ENCODE results near the gene PRRT4. TPM values are rescaled to one million over a fixed set of nuclear protein-coding genes. Genes with fewer than 3 reads are reported as not detected.

PRRT4 gene
- polyA plus RNA-seq, 3 donors = 0.54 to 0.72 (median 0.67) TPM

GRCh38 chr7:128350708-128351295, 10.7 kb downstream of the PRRT4 start:
- DNase-seq (ENCODE audit: low read depth in 3 of 3, low spot score in 2 of 3) = no peak

GRCh38 chr7:128349466-128349825, 12.0 kb downstream of the PRRT4 start:
- no peak for DNase-seq (ENCODE audit: low read depth in 3 of 3, low spot score in 2 of 3)

GRCh38 chr7:128347647-128348097, 13.8 kb downstream of the PRRT4 start:
- DNase-seq (ENCODE audit: low read depth in 3 of 3, low spot score in 2 of 3) = no peak

GRCh38 chr7:128344431-128344774, 17.1 kb downstream of the PRRT4 start:
- no peak for DNase-seq (ENCODE audit: low read depth in 3 of 3, low spot score in 2 of 3)

GRCh38 chr7:128343554-128344430, 17.7 kb downstream of the PRRT4 start, which contains the start of gene RBM28:
TSS of gene RBM28 (minus strand) at chr7:128343908. CDS start at chr7:128343793, 115 bp downstream.
- peak; percentile 83 to 91 (median 85) for DNase-seq (ENCODE audit: low read depth in 3 of 3, low spot score in 2 of 3)

GRCh38 chr7:128341733-128342132, 19.8 kb downstream of the PRRT4 start:
- no peak for DNase-seq (ENCODE audit: low read depth in 3 of 3, low spot score in 2 of 3)

- no peak for DNase-seq (ENCODE audit: low read depth in 3 of 3, low spot score in 2 of 3)
These were observed 25.8 kb downstream of the PRRT4 start for GRCh38 chr7:128335730-128336129.

GRCh38 chr7:128324368-128324680, 37.2 kb downstream of the PRRT4 start:
- DNase-seq (ENCODE audit: low read depth in 3 of 3, low spot score in 2 of 3) = no peak

GRCh38 chr7:128323459-128324367, 37.8 kb downstream of the PRRT4 start:
- DNase-seq (ENCODE audit: low read depth in 3 of 3, low spot score in 2 of 3) = no peak

GRCh38 chr7:128323040-128323439, 38.5 kb downstream of the PRRT4 start:
- no peak for DNase-seq (ENCODE audit: low read depth in 3 of 3, low spot score in 2 of 3)

- no peak for DNase-seq (ENCODE audit: low read depth in 3 of 3, low spot score in 2 of 3)
These were observed 39.3 kb downstream of the PRRT4 start for GRCh38 chr7:128322040-128322643.

- no peak for DNase-seq (ENCODE audit: low read depth in 3 of 3, low spot score in 2 of 3)
These were observed 40.5 kb downstream of the PRRT4 start for GRCh38 chr7:128321044-128321422.

- no peak for DNase-seq (ENCODE audit: low read depth in 3 of 3, low spot score in 2 of 3)
These were observed 42.8 kb downstream of the PRRT4 start for GRCh38 chr7:128318691-128319090.

- DNase-seq (ENCODE audit: low read depth in 3 of 3, low spot score in 2 of 3) = no peak
These were observed 50.5 kb downstream of the PRRT4 start for GRCh38 chr7:128311013-128311412.

- no peak for DNase-seq (ENCODE audit: low read depth in 3 of 3, low spot score in 2 of 3)
These were observed 51.0 kb downstream of the PRRT4 start for GRCh38 chr7:128310499-128310898.

GRCh38 chr7:128309976-128310375, 51.5 kb downstream of the PRRT4 start:
- no peak for DNase-seq (ENCODE audit: low read depth in 3 of 3, low spot score in 2 of 3)

- no peak for DNase-seq (ENCODE audit: low read depth in 3 of 3, low spot score in 2 of 3)
These were observed 52.4 kb downstream of the PRRT4 start for GRCh38 chr7:128309124-128309523.

GRCh38 chr7:128307061-128307460, 54.4 kb downstream of the PRRT4 start:
- no peak for DNase-seq (ENCODE audit: low read depth in 3 of 3, low spot score in 2 of 3)

- no peak for DNase-seq (ENCODE audit: low read depth in 3 of 3, low spot score in 2 of 3)
These were observed 57.3 kb downstream of the PRRT4 start for GRCh38 chr7:128304212-128304611.

- no peak for DNase-seq (ENCODE audit: low read depth in 3 of 3, low spot score in 2 of 3)
These were observed 57.8 kb downstream of the PRRT4 start for GRCh38 chr7:128303643-128304042.

- DNase-seq (ENCODE audit: low read depth in 3 of 3, low spot score in 2 of 3) = no peak
These were observed 58.4 kb downstream of the PRRT4 start for GRCh38 chr7:128303133-128303532.
